B cell (primary cell): ENCODE measurements around the gene EXOC3. TPM values are rescaled to one million over a fixed set of nuclear protein-coding genes. Genes with fewer than 3 reads are reported as not detected.

Source experiments
- ATAC-seq: fragments of 200-7000 bp; cut with Tn5 transposase; one replicate; pipeline ENCODE4 v1.10.0; 2021; ENCODE audit warnings: low read depth, mild to moderate bottlenecking, moderate number of reproducible peaks, moderate library complexity
- CTCF ChIA-PET: fragments of 350-600 bp; sonication (Branson Sonifier 250); formaldehyde crosslinking; loops from one replicate; lab custom pipeline; 2021; ENCODE audit warnings: antibody characterized with exemption, inconsistent platforms; lab: Charles Lee
- POLR2A ChIA-PET: fragments of 350-600 bp; sonication (Branson Sonifier 250); formaldehyde crosslinking; loops from one replicate; lab custom pipeline; 2021; ENCODE audit warnings: antibody characterized with exemption; lab: Charles Lee
- DNase-seq: peaks from one replicate; pipeline ENCODE4 v3.0.0; 2013
- H2AFZ ChIP-seq: 2 replicates; pipeline ENCODE4 v1.6.1; 2012; ENCODE audit warnings: mild to moderate bottlenecking, low read depth, low read length; ENCODE audit not compliant: insufficient read depth, poor library complexity, severe bottlenecking
- H3K27ac ChIP-seq, 2 donors: 1 replicate in 1 of 2; 2 replicates in 1 of 2; pipeline ENCODE4 v1.5.1; 2012 to 2013; ENCODE audit warnings: low read length in 2 of 2, mild to moderate bottlenecking in 2 of 2, moderate library complexity in 1 of 2
- H3K27me3 ChIP-seq, 4 experiments: fragments of 200-600 bp in 1 of 4; sonication (generic) in 1 of 4; replicated peaks in 1 of 4; 1 replicate in 2 of 4; 2 replicates in 2 of 4; pipeline versions ENCODE4 v1.6.1 to v1.7.0; 2013 to 2016; ENCODE audit warnings: low read length in 3 of 4, mild to moderate bottlenecking in 2 of 4, mixed read lengths in 1 of 4, moderate library complexity in 1 of 4; ENCODE audit not compliant: insufficient read depth in 4 of 4, control insufficient read depth in 3 of 4; ENCODE audit errors: control extremely low read depth in 1 of 4
- H3K36me3 ChIP-seq, 2 experiments: replicated peaks in 1 of 2; 1 replicate in 1 of 2; 2 replicates in 1 of 2; pipeline versions ENCODE4 v1.6.1 to v1.7.1; 2013; ENCODE audit warnings: low read length in 1 of 2; ENCODE audit not compliant: insufficient read depth in 2 of 2, control insufficient read depth in 1 of 2; ENCODE audit errors: control extremely low read depth in 1 of 2, extremely low read depth in 1 of 2
- H3K4me1 ChIP-seq, 2 donors: fragments of 200-600 bp in 1 of 2; sonication (generic) in 1 of 2; 1 replicate in 1 of 2; 2 replicates in 1 of 2; pipeline versions ENCODE4 v1.5.1 to v1.6.1; 2013 to 2017; ENCODE audit warnings: low read length in 2 of 2; ENCODE audit not compliant: control insufficient read depth in 2 of 2, insufficient read depth in 2 of 2
- H3K4me2 ChIP-seq: replicated peaks from 2 replicates; pipeline ENCODE3; 2012; ENCODE audit warnings: mild to moderate bottlenecking, low read depth, low read length; ENCODE audit not compliant: poor library complexity, severe bottlenecking
- H3K4me3 ChIP-seq, 5 experiments: fragments of 200-600 bp in 1 of 5; sonication (generic) in 1 of 5; 1 replicate in 3 of 5; 2 replicates in 2 of 5; pipeline versions ENCODE4 v1.5.1 to v1.7.0; 2011 to 2016; ENCODE audit warnings: low read length in 4 of 5, mild to moderate bottlenecking in 4 of 5, low read depth in 2 of 5, control low read depth in 1 of 5, moderate library complexity in 1 of 5; ENCODE audit not compliant: insufficient read depth in 1 of 5; ENCODE audit errors: control extremely low read depth in 1 of 5, extremely low read depth in 1 of 5
- H3K79me2 ChIP-seq: fragments of 200-600 bp; sonication (generic); one replicate; pipeline ENCODE4 v1.6.0; 2016; ENCODE audit warnings: low read length; ENCODE audit not compliant: control insufficient read depth, insufficient read depth
- H3K9ac ChIP-seq: fragments of 200-600 bp; sonication (generic); 2 replicates; pipeline ENCODE4 v1.6.1; 2017; ENCODE audit warnings: mild to moderate bottlenecking, low read length, moderate library complexity
- H3K9me3 ChIP-seq, 3 donors: one replicate each; pipeline versions ENCODE4 v1.6.1 to v1.7.1; 2013; ENCODE audit warnings: low read length in 2 of 3; ENCODE audit not compliant: control insufficient read depth in 2 of 3, insufficient read depth in 1 of 3; ENCODE audit errors: control extremely low read depth in 1 of 3
- H4K20me1 ChIP-seq: 2 replicates; pipeline ENCODE4 v1.6.0; 2012; ENCODE audit warnings: mild to moderate bottlenecking, low read length; ENCODE audit not compliant: insufficient read depth, control insufficient read depth, poor library complexity, severe bottlenecking
- H3K27ac Mint-ChIP-seq: one replicate; pipeline ENCODE4 v1.8.0; 2021; ENCODE audit warnings: mixed read lengths
- H3K27me3 Mint-ChIP-seq: one replicate; pipeline ENCODE4 v1.8.0; 2021; ENCODE audit warnings: mixed read lengths
- H3K4me1 Mint-ChIP-seq: one replicate; pipeline ENCODE4 v1.8.0; 2021; ENCODE audit warnings: mixed read lengths
- H3K4me3 Mint-ChIP-seq: one replicate; pipeline ENCODE4 v1.8.0; 2021; ENCODE audit warnings: mixed read lengths
- H3K9me3 Mint-ChIP-seq: one replicate; pipeline ENCODE4 v1.8.0; 2022; ENCODE audit warnings: mixed read lengths; ENCODE audit not compliant: insufficient read depth
- EZH2 ChIP-seq: IDR thresholded peaks from 2 replicates; pipeline ENCODE4 v1.6.1; 2012; ENCODE audit warnings: borderline replicate concordance, low read depth, mild to moderate bottlenecking, moderate library complexity, low read length; ENCODE audit not compliant: insufficient read depth, poor library complexity, severe bottlenecking
- WGBS: methylation state at CpG from one replicate; pipeline ENCODE4 v1.1.5; 2013; ENCODE audit warnings: missing lambda C conversion rate; ENCODE audit not compliant: insufficient coverage; 5-methylcytosine and 5-hydroxymethylcytosine counted together
- intact Hi-C: fragments of 100-400 bp; cut with micrococcal nuclease; formaldehyde crosslinking; loops from one replicate; pipeline ENCODE4 v1.10.0; 2022
- polyA plus RNA-seq: library from polyadenylated mRNA; depleted of rRNA; stranded (reverse); fragments of >200 nt; gene quantifications from 2 replicates; pipeline ENCODE4 v1.2.3, GENCODE V29; 2012
- total RNA-seq, 2 donors: library from RNA; stranded (reverse); fragments of 120-200 nt in 1 of 2; gene quantifications; 1 replicate in 1 of 2; 2 replicates in 1 of 2; pipeline versions ENCODE4 v1.2.3 to v1.2.4, GENCODE V29; 2013 to 2022
- TF ChIP-seq, protein P1 (sequence below): fragments of 200-600 bp; IDR thresholded peaks from one replicate; pipeline ENCODE4 v1.8.0; 2022; ENCODE audit warnings: antibody characterized with exemption, mild to moderate bottlenecking

Gene EXOC3
- total and polyA plus RNA-seq, 2 donors (not counting 1 experiment from before 2014, with no cell fraction given), result 44.0 to 97.1 TPM

GRCh38 chr5:472656-473550 is 29.9 kb downstream of the EXOC3 start:
- Histone ChIP-seq H3K9me3 (peaks cover 0 to 6% (median 0%) of the 10 kb centered on the region in 3 donors), H3K4me1 (peaks cover 34 to 40% of the 10 kb centered on the region in 2 donors), H3K4me2 (peak overlapping the region; percentile 97), H3K36me3 (peaks cover 4 to 6% of the 10 kb centered on the region in 2 experiments), H3K9ac (peak overlapping the region; percentile 90), H4K20me1 (peaks cover 32% of the 10 kb centered on the region), H2AFZ (peak overlapping the region; percentile 87), H3K4me3 (peak overlapping the region; percentile 11 to 89 (median 75)), H3K27ac (peak overlapping the region; percentile 44 to 78), H3K27me3 (peaks cover 0 to 40% (median 8%) of the 10 kb centered on the region in 4 experiments), H3K79me2 (peaks cover 10% of the 10 kb centered on the region)
- Mint-ChIP-seq H3K9me3 (no peaks in the 10 kb centered on the region), H3K4me1 (peaks cover 31% of the 10 kb centered on the region), H3K27ac (peak overlapping the region; percentile 65), H3K27me3 (peaks cover 20% of the 10 kb centered on the region), H3K4me3 (peak overlapping the region; percentile 79)
- no peak for TF ChIP-seq EZH2
- TF ChIP-seq, protein P1, sequence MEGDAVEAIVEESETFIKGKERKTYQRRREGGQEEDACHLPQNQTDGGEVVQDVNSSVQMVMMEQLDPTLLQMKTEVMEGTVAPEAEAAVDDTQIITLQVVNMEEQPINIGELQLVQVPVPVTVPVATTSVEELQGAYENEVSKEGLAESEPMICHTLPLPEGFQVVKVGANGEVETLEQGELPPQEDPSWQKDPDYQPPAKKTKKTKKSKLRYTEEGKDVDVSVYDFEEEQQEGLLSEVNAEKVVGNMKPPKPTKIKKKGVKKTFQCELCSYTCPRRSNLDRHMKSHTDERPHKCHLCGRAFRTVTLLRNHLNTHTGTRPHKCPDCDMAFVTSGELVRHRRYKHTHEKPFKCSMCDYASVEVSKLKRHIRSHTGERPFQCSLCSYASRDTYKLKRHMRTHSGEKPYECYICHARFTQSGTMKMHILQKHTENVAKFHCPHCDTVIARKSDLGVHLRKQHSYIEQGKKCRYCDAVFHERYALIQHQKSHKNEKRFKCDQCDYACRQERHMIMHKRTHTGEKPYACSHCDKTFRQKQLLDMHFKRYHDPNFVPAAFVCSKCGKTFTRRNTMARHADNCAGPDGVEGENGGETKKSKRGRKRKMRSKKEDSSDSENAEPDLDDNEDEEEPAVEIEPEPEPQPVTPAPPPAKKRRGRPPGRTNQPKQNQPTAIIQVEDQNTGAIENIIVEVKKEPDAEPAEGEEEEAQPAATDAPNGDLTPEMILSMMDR, result no peak
- under 1% methylated on average over 137 of the region's 137 CpGs for WGBS
- intact Hi-C loops, result loop anchor here (1.0 to 2.0 kb wide), 4 partner anchors 9 to 139 kb away; partner anchors contain the start of gene CEP72
- ATAC-seq (peak; percentile 83), DNase-seq (peak; percentile 90)
- ChIA-PET POLR2A (interaction anchor here (0.9 to 1.4 kb wide), 4 partner anchors 9 to 71 kb away, joined by 3 to 5 read pairs (median 4); partner anchors contain the start of gene EXOC3), CTCF (interaction anchor here (3.8 kb wide), 1 partner anchor 26 kb away, joined by 28 read pairs; no protein-coding TSS in a partner anchor)
